ENCODE data around the gene MAD2L2.

The MAD2L2 gene

DNA sequence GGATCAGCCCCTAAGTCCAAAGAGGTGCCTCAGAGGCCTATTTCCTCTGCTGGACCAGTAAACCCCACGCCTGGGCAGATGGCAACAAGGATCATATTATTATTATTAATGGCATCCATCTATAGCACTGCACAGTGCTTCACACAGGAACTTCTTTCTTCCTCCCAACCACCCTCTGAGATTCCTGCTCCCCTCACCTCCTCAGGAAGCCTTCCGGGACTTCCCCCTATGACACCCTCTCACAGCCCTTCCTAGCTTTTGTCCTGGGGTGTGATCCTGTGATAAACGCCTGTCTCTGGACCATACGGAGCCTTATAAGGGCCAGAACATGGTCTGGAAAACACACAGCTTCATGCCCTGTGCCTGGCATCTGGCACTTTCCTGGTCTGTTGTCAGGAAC, 29.9 kb downstream of the MAD2L2 start:
- DNase-seq = no peak

DNA sequence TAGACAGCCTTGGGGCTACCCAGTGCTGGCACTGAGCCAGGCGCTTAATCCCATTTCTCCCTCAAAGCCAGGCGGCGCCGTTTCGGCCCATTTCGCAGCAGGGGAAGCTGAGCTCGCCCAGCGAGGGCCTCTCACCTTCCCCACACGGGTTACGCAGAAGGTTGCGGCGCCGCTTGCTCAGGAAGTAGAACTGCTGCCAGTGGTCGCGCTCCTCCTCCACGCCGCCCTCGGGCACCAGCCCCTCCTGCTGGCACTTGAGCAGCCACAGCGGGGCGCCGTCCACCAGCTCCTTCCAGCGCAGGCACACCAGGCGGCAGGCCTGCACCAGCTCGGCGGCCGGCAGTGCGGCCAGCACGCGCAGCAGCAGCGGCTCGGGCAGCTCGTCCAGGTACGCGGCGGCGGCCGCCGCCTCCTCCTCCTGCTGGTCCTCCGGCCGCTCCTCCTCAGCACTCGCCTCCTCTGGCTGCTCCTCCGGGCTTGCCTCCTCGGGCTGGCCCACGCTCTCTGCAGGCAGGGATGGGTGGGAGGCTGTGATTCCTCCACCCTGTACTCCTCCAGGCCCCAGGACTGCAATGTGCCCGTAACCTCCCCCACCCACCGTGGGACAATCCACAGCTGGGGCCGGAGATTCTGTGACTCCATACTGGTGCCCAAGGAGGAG, 30.5 kb downstream of the MAD2L2 start:
- DNase-seq = no peak

DNA sequence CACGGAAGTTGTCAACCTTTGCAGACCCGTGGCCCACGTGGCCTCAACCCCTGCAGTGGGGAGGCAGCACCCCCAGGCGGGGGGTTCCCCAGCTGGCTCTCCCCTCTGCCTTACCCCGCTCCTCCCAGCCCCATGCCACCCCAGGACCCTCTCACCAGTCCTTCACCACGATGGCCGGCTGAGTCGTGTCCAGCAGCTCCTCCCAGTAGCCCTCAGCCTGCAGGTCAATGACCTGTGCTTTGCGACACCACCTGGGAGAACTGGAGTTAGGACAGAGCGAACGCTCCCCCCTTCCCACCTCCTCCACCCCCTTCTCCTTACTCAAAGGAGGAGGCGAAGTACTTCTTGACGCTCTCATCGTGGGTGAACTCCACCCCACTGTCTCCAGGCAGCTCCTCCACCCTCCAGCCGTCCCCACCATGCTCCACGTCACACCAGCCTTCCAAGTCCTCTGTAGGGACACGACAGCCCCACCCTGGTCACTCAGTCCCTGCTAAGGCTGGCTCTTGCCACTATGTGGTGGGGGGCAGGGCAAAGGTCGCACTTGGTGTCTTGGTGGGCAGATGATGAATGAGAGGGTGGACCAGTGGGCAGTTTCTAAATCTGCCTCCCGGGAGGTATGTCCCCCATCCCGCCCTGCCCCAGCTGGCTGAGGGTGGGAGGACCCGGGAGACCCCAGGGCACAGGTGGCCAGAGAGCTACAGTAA, 31.2 kb downstream of the MAD2L2 start:
- no peak for DNase-seq

DNA sequence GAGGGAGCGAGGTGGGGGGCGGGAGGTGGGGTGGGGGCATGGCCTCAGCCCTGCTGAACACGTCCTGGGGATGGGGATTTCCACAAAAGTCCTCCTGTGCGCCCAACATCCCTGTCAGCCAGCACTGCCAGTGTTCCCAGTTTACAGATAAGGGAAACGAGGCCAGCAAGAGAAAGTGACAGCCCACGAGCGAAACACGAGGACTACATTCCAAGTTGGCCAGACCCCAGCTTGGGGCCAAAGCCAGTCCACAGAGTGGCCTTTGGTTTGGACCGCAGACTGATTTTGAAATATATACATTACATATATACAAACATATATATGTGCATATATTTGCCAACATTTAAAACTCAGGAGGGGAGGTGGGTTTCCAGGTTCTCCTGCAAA, 31.7 kb downstream of the MAD2L2 start:
- no peak for DNase-seq

DNA sequence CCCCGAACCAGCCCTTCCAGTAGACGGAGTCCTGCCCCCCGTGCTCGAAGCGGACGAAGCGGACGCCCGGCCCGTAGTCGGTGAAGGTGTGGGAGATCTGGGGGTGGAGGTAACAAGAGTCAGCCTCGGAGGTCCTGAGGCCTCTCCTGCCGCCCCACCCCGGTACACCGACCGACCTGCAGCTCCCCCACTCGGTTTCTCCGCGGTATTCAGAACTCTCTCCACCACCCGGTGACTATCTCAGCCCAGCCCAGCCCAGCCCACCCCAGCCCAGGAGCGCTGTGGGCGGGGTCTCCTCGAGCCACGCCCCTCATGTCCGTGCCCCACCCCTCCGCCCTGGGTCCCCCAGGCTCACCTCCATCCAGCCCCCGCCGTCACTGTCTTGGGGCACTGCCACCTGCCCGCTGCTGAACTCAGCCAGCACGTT, 32.2 kb downstream of the MAD2L2 start:
- no peak for DNase-seq

DNA sequence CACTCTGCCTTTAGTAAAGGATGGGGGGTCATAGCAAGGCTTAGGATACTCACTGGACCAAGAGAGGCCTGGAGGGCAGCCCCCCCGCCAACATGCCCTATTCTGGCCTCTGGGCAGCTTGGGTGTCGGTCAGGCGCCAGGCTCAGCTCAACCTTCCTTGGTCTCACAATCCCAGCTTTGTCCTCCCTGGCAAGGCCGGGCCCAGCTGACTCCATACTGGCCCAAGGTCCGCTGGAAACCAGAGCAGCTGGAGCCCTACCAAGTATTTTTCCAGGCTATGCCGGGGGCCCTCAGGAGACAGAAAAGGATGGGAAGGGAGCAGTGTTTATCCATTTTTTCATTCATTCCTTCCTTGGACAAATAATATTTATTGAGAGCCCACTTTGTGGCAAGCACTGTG, 32.9 kb downstream of the MAD2L2 start:
- DNase-seq = no peak

DNA sequence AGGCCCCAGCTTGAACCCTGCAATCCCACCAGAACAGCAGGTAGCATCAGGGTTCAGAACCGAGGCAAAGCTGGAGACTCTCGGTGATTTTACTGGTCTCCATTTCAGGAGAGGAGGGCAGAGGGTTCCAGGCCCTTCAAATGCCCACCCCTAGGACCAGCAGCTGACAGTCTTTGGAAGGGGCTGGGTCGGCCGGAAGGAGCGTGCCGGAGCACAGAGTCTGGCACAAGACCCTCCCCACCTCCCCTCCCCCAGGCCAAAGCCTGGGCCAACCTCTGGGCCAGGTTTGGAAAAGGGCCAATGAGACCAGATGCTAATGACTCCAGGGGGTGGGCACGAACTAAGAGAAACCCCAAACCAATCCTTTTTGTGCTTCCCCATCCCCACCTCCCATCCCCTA, 33.6 kb downstream of the MAD2L2 start:
- no peak for DNase-seq

DNA sequence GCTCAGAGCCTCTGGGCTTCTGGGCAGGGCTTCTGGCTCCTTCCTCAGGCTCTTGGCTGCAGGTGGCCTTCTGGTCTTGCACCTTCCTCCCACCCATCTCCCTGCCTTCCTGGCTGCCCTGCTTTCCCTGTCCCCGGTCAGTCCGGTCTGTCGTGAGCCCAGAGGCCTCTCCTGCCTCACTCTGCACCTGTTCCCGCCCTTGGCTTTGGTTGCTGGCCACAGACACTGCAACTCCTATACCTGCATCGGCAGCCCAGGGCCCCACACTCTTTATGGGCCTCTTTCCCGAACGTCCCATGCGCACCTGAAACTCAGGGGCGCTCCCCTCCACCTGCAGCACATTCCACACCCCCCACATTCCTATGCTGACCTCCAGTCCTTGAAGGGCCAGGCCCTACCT, 34.6 kb downstream of the MAD2L2 start:
- no peak for DNase-seq

DNA sequence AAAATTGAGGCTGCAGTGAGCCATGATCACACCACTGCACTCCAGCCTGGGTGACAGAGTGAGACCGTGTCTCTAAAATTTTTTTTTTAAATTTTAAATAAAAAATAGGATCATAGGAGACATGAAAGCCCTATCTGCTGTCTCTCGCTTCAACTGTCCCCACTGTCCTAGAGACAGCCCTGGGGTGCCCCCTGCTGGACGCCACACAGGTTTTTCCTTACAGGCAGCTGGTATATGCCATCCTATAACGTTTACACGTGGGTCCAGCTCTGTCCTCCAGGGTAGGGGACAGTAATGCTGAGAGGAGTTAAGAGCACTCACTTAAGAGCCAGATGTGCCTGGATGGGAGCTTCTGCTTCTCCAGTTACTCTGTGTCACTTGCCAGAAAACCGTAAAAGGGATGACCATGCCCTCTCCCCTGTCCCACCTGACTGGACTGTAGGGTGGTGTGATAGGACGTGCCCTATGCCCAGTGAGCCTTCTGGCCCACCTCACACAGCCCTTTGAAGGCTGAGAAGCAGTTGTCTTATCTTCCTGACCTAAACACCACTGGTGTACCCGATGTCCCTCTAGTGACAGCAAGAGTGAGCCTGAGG, 35.2 kb downstream of the MAD2L2 start:
- peak; percentile 76 for DNase-seq

DNA sequence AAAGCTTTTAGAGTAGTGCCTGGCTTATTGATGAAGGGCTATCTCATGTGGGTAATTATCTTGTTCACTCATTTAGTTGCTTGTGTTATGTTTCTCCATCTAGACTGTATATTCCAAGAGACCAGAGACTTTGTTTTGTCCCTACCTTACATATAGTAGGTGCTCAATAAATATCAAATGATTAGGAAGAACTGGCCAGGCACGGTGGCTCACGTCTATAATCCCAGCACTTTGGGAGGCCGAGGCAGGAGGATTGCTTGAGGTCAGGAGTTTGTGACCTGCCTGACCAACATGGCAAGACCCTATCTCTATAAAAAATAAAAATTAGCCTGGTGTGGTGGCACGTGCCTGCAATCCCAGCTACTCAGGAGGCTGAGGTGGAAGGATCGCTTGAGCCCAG, 35.7 kb downstream of the MAD2L2 start:
- DNase-seq = no peak

DNA sequence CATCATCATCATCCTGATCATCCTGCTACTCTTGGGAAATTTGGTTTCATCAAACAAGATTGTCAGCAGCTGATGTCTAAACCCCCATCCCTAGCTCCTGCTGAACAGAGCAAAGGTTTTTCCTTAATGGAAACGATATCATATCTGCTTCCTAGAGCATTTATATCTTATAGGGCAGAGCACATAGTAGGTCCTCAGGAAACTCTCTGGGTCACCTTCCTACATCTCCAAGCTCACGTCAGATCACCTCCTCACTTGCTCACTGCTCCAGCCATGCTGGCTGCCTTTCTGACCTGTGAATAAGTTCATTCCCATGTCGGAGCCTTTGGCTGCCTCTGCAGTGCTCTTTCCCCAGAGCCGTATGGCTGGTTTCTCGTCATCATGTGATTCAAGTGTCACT, 37.2 kb downstream of the MAD2L2 start:
- DNase-seq = no peak

DNA sequence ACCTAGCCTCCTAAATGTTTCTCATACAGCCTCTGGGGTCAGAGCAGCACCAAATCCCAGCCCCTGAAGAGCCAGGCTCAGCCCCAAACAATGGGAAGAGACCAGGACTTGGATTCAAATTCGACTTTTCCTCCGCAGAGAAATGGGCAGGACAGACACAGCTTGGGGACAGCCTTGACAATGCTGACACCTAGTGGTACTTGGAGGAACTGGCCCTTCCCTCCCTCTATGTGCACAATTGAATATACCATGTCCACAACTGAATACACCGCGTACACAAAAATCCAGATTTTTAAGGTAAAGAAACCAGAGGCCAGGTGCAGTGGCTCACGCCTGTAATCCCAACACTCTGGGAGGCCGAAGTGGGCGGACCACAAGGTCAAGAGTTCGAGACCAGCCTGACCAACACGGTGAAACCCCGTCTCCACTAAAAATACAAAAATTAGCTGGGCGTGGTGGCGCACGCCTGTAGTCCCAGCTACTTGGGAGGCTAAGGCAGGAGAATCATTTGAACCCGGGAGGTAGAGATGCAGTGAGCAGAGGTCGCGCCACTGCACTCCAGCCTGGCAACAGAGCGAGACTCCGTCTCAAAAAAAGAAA, 38.4 kb downstream of the MAD2L2 start:
- DNase-seq = peak; percentile 53

DNA sequence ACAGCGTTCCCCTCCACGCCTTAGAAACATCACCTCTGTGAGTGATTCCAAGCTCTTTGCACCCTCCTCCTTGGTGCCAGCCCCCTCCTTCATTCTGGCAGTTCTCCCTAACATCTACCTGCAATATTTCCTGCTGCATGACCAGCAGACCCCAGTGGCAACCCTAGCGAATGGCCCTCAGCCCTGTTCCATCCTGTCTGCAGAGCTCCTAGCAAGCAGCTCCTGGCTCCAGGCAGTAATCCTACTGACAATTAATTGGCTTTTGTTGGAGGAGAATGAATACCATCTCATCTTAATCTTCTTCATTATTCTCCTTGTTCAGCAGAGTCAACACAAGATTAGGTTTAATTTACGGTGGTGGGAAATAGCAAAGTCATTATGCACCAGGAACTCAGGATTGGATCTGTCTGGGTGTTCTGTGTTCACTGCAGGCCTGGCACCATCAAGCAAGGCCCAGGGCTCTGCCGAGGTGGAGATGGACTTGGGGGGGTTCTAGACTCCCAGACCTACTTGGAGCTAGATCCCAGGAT, 39.1 kb downstream of the MAD2L2 start:
- DNase-seq = no peak

DNA sequence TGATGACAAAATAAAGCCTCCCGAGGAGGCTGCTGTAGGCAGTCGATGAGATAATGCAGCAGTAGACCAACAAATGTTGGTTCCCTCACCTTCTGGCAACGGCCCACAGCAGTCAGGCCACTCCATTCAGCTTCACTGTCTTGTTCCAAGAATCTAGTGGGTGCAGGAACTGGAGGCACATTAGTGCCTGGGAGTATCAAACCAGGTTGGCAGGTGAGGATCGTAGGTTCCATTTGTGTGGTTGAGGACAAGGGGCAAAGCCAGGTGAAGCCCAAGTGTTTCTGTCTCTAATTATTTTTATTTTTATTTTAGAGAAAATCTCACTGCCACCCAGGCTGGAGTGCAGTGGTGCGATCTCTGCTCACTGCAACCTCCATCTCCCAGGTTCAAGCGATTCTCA, 40.0 kb downstream of the MAD2L2 start:
- no peak for DNase-seq

DNA sequence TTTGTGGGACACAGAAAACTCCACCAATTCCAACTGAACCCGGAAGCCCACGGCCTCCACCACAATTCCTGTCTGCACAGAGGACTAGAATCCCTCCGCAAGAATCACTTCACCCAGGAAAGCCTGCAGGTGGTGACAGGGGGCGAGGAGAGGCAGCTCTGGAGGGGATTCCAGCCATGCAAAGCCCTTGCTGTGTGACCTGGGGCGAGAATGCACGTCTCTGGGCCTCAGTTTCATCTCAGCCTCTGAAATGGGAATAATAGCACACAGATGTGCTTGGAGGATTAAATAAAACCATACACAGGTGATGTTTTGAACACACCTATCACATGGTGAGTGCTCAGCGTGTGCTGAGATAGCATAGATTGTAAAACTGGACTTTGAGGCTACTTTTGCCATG, 40.8 kb downstream of the MAD2L2 start:
- no peak for DNase-seq

DNA sequence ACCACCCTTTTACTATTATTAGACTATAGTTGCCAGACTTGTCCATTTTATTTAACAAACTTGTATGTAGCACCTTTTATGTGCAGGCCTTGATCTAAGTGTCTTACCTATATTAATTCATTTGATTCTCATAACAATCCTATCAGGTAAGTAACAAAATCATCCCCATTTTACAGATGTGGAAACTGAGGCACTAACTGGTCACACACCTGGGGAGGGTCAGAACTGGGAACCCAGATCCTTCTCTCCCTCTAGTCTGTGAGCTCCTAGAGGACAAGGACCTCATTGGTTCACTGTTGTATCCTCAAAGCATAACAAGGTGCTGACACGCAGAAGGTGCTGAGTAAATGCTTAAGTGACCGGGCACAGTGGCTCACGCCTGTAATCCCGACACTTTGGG, 41.6 kb downstream of the MAD2L2 start:
- no peak for DNase-seq

DNA sequence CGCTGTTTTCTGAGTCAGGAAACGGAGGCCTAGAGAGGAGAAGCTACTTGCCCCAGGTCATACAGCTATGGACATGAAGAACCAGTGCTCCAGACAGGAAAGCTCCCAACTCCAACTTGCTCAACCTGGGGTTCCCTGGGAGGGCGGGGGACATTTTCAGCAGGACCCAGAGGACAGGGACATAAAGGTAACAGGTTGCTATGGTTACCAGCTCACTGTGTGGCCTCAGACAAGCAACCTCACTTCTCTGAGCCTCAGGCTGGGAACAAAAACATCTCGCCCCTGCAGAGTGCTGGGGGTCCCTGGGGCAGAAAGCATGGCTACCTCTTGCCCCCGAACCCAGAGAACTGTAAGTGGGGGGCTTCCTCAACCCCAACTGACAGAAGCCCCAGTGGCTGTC, 42.8 kb downstream of the MAD2L2 start:
- DNase-seq = no peak

DNA sequence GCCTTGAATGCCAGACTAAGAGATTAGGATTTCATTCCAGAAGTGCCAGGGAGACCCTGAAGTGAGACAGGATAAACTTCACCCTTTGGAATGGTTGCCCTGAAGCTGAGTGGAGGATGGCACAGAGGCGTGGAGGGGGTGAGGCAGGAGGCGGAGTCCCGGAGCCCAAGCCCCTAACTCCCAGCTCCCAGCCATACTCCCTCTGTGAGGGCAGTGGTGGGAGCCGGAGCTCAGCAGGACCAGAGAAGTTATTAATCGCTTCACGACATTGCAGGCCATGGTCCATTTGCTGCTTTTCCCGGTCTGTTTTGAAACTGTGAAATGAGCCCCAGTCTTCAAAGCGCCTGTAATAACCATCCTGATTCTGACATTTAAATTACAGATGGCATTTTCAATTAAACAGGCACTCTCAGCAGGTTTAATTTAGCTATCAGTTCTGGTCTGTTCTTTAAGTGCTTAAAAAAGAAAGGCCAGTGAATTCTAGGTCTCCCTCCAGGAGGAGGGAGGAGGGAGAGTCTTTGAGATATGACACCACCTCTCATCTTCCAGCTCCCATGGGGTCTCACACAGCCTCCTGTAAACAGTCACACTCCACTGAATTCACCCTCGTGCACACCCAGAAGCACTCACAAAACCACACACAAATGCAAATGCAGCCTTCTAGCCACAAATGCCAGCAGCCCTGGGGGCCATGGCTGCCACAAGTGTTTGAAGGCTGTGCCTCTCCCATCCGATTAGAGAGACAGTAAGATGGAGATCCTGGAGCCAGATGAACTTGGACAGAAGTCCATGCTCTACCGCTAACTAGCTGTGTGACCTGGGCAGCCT, 46.4 kb downstream of the MAD2L2 start:
- no peak for DNase-seq

DNA sequence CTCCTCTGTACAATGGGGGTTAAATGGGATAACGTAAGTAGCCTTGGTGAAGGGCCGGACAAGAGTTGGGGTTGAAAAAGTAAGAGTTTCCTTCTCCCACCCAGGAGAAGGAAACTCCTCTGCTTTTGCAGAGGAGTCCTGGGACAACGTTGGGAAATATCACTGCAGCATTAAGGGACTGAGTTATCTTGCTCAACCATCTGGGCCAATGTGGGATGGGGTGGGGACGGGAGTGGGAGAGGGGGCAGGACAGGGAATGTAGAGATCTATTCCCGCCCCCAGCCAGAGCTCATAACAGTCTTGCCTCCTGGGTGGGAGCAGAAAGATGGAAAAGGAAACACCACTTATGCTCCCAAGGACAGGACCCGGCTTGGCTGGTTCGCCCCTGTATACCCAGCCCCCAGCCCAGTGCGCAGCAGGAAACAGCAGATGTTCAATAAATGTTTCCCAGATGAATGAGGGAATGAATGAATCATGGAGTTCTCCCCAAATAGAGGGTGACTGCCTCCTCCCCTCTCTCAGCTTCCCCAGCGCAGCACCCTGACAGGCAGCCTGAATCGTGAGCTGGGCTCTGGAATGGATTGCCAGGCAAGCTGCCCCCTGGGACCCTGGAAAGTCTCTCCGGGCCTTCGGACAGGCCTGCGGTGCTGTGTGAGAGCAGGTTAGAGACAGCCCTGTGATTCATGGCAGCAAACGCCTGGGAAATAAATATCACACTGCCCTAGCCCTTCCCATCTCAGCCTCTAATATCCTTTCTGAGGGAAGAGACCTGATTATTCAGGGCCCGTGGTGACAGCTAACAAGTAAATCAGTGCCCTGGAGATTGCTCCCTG, 51.5 kb downstream of the MAD2L2 start:
- no peak for DNase-seq

DNA sequence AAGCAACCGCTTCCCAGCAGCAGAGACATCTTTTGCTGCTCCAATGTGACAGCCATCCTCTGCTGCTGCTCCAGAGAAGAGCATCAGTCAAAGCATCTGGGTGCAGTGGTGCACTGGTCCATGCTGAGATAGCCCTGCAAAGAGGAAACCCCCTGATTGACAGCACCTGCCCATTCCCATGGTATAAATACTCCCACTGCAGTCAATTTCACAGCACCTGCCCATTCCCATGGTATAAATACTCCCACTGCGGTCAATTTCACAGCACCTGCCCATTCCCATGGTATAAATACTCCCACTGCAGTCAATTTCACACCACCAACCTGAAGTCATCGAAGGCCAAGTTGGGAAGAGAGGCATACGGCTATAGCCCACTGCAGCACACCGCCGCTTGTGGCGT, 52.2 kb downstream of the MAD2L2 start:
- no peak for DNase-seq

DNA sequence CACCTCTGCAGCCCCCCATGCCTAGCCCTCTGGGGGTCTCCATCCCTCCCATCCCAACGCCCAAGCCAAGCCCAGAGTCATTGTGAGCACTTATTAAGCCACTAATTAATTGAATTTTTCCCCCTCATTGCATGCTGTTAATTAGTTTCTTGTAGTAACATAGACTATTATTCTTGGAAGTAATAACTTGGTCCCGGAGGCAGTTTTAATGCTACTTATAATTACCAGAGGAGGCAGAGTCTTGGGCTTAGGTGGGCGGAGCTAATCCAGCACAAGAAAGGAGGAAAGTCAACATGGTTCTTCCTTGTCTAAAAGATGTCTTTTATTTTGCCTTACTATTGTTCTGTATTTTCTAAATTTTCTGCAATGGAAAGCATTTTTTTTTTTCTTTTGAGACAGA, 54.4 kb downstream of the MAD2L2 start:
- DNase-seq = no peak
